Spleen (tissue), 11 donors: ENCODE measurements around the gene SSRP1. TPM values are rescaled to one million over a fixed set of nuclear protein-coding genes. Genes with fewer than 3 reads are reported as not detected.

Source experiments
- DNase-seq: peaks from one replicate; pipeline ENCODE4 v3.0.0-alpha.2; 2020
- H3K27ac ChIP-seq, 8 donors: fragments of 200-600 bp; sonication (generic) in 7 of 8; 1 replicate in 4 of 8; 2 replicates in 4 of 8; pipeline versions ENCODE4 v1.5.0 to v1.8.0; 2016 to 2021; ENCODE audit warnings: inconsistent platforms in 4 of 8, mild to moderate bottlenecking in 4 of 8, moderate library complexity in 1 of 8
- H3K27me3 ChIP-seq, 7 donors: fragments of 200-600 bp; sonication (generic) in 6 of 7; replicated peaks in 1 of 7; 1 replicate in 4 of 7; 2 replicates in 3 of 7; pipeline versions ENCODE4 v1.5.0 to v1.8.0; 2016 to 2021; ENCODE audit warnings: inconsistent platforms in 3 of 7, mild to moderate bottlenecking in 1 of 7
- H3K36me3 ChIP-seq, 6 donors: fragments of 200-600 bp; sonication (generic) in 5 of 6; 1 replicate in 4 of 6; 2 replicates in 2 of 6; pipeline versions ENCODE4 v1.5.0 to v1.8.0; 2016 to 2021; ENCODE audit warnings: inconsistent platforms in 2 of 6
- H3K4me1 ChIP-seq, 6 donors: fragments of 200-600 bp; sonication (generic) in 5 of 6; 1 replicate in 3 of 6; 2 replicates in 3 of 6; pipeline versions ENCODE4 v1.5.0 to v1.8.0; 2016 to 2021; ENCODE audit warnings: inconsistent platforms in 3 of 6
- H3K4me3 ChIP-seq, 8 donors: fragments of 200-600 bp; sonication (generic) in 7 of 8; 1 replicate in 4 of 8; 2 replicates in 4 of 8; pipeline versions ENCODE4 v1.5.0 to v1.8.0; 2016 to 2021; ENCODE audit warnings: inconsistent platforms in 4 of 8, mild to moderate bottlenecking in 4 of 8, moderate library complexity in 2 of 8
- H3K9me3 ChIP-seq, 8 donors: fragments of 200-600 bp; sonication (generic) in 7 of 8; 1 replicate in 4 of 8; 2 replicates in 4 of 8; pipeline versions ENCODE4 v1.5.0 to v1.8.0; 2016 to 2021; ENCODE audit warnings: inconsistent platforms in 4 of 8
- POLR2A ChIP-seq, 3 donors: fragments of 450-650 bp; IDR thresholded peaks; one replicate each; pipeline ENCODE4 v1.5.1; 2017; ENCODE audit warnings: antibody characterized with exemption in 3 of 3, mild to moderate bottlenecking in 1 of 3
- POLR2AphosphoS5 ChIP-seq, 3 donors: sonication (generic); formaldehyde crosslinking; IDR thresholded peaks; one replicate each; pipeline ENCODE4 v1.5.1; 2017; ENCODE audit warnings: antibody characterized with exemption in 3 of 3
- WGBS, 5 donors: extraction: QIAGEN DNeasy Blood & Tissue Kit in 3 of 5; methylation state at CpG; one replicate each; pipeline versions ENCODE4 v1.1.5 to v1.1.7; 2013 to 2018; 5-methylcytosine and 5-hydroxymethylcytosine counted together
- intact Hi-C: fragments of 100-400 bp; cut with DNase I; formaldehyde crosslinking; loops from one replicate; pipeline ENCODE4 v1.15.0; 2023; ENCODE audit warnings: low total_unique reads
- polyA plus RNA-seq, 3 donors: library from polyadenylated mRNA; stranded (reverse); fragments of 200-250 nt; gene quantifications; one replicate each; pipeline ENCODE4 v1.2.1, GENCODE V29; 2013
- total RNA-seq, 7 donors: library from RNA; depleted of rRNA in 3 of 7; stranded (reverse); fragments of >200 nt in 3 of 7; fragmentation: NEBNext Ultra II Directional in 4 of 7; extraction: Animal tissue kit (Norgen Biotek cat#: 25700) in 4 of 7; gene quantifications; one replicate each; pipeline versions ENCODE4 v1.1.0 to v1.2.1, GENCODE V29; 2016 to 2021
- TF ChIP-seq, protein P1 (sequence below), 11 experiments: fragments of 200-600 bp in 7 of 11; fragments of 450-650 bp in 4 of 11; sonication (generic) in 4 of 11; IDR thresholded peaks in 8 of 11; conservative IDR thresholded peaks in 3 of 11; 1 replicate in 7 of 11; 2 replicates in 4 of 11; pipeline versions ENCODE4 v1.4.0 to v1.8.0; 2016 to 2021; ENCODE audit warnings: antibody characterized with exemption in 11 of 11, inconsistent platforms in 4 of 11, mild to moderate bottlenecking in 1 of 11
- donor health status: healthy with polysubstance abuse.
- donor health status: DM: no; HTN: no; CAD: no; lungs with moderate emphysema.
- donor health status: DM: no; HTN: no; CAD: no.
- donor health status: Bipolar disorder and iron deficiency.
- donor health status: healthy.
- donor health status: DM: no; HTN: no; CAD: no.
- donor health status: DM: yes; HTN: yes; CAD: no.

Gene SSRP1
- total and polyA plus RNA-seq, 10 donors: 35.5 to 67.1 (median 51.5) TPM

DNA sequence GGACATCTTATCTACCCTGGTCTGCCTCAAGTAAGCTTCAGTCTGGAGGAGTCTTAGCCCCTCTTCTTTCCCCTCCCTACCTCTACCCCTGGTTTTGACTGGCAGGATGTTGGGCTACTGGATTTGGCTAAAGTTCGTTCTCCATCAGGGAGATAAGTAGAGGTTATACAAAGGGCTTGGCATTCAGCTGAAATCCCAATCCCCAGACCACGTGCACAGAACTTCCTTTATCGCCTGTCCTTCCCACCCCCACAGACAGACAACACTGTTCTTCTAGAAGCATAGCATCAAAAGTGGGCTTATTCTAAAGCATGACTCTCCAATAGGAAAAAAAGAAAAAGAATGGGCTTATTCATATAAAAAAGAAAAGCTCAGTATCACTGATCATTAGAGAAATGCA lies 37.5 kb upstream of the SSRP1 start:
- H3K4me1 ChIP-seq: peaks cover 0 to 11% (median 0%) of the 10 kb centered on the region in 6 donors
- H3K9me3 ChIP-seq: no peaks in the 10 kb centered on the region
- peaks cover 0 to 13% (median 0%) of the 10 kb centered on the region in 7 donors for H3K27me3 ChIP-seq
- no peaks in the 10 kb centered on the region for H3K36me3 ChIP-seq
- intact Hi-C loops: no loop called here
- WGBS, 5 donors: 55 to 71% (median 63%) methylated on average over 3 of the region's 3 CpGs
- H3K27ac ChIP-seq: no peak overlapping the region
- DNase-seq: no peak
- TF ChIP-seq, protein P1, sequence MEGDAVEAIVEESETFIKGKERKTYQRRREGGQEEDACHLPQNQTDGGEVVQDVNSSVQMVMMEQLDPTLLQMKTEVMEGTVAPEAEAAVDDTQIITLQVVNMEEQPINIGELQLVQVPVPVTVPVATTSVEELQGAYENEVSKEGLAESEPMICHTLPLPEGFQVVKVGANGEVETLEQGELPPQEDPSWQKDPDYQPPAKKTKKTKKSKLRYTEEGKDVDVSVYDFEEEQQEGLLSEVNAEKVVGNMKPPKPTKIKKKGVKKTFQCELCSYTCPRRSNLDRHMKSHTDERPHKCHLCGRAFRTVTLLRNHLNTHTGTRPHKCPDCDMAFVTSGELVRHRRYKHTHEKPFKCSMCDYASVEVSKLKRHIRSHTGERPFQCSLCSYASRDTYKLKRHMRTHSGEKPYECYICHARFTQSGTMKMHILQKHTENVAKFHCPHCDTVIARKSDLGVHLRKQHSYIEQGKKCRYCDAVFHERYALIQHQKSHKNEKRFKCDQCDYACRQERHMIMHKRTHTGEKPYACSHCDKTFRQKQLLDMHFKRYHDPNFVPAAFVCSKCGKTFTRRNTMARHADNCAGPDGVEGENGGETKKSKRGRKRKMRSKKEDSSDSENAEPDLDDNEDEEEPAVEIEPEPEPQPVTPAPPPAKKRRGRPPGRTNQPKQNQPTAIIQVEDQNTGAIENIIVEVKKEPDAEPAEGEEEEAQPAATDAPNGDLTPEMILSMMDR (IDR thresholded peaks at IDR 0.05 in 8 of 11, conservative IDR thresholded peaks at IDR 0.05 in 3 of 11): no peak
- TF ChIP-seq POLR2A (IDR thresholded peaks at IDR 0.05): no peak
- no peak for TF ChIP-seq POLR2AphosphoS5 (IDR thresholded peaks at IDR 0.05)
- no peak overlapping the region for H3K4me3 ChIP-seq

GRCh38 chr11:57370941-57371340 lies 35.2 kb upstream of the SSRP1 start:
- no peak overlapping the region for H3K27ac ChIP-seq
- no peaks in the 10 kb centered on the region for H3K9me3 ChIP-seq
- DNase-seq: no peak
- no peaks in the 10 kb centered on the region for H3K36me3 ChIP-seq
- no peak overlapping the region for H3K4me3 ChIP-seq
- intact Hi-C loops: no loop called here
- H3K27me3 ChIP-seq: no peaks in the 10 kb centered on the region
- H3K4me1 ChIP-seq: peaks cover 0 to 11% (median 0%) of the 10 kb centered on the region in 6 donors
- no peak for TF ChIP-seq POLR2A (IDR thresholded peaks at IDR 0.05)
- TF ChIP-seq, protein P1 (IDR thresholded peaks at IDR 0.05 in 8 of 11, conservative IDR thresholded peaks at IDR 0.05 in 3 of 11): no peak
- TF ChIP-seq POLR2AphosphoS5 (IDR thresholded peaks at IDR 0.05): no peak

DNA sequence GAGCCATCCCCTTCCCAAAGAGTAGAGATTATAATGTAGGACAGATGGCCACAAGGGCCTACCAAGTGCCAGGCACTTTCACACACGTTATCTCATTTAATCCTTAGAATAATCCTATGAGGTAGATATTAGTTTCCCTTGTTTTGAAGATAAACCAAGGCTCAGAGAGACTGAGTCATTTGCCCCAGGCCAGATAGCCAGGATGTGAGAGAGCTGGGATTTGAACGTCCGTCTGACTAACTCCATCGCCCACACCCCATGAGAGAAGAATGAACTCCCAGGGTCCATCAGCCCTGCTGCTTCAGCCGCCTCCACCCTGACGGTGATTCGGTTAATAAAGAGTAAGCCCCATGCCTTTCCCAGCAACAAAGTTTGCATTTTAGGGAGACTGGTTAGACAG lies 34.6 kb upstream of the SSRP1 start:
- intact Hi-C loops: no loop called here
- 87 to 95% (median 94%) methylated on average over 7 of the region's 7 CpGs for WGBS, 5 donors
- Histone ChIP-seq H3K4me1 (peaks cover 0 to 11% (median 0%) of the 10 kb centered on the region in 6 donors), H3K4me3 (no peak overlapping the region), H3K36me3 (no peaks in the 10 kb centered on the region), H3K27me3 (no peaks in the 10 kb centered on the region), H3K9me3 (no peaks in the 10 kb centered on the region), H3K27ac (no peak overlapping the region)
- no peak for DNase-seq
- no peak for TF ChIP-seq POLR2A (IDR thresholded peaks at IDR 0.05)
- TF ChIP-seq, protein P1 (IDR thresholded peaks at IDR 0.05 in 8 of 11, conservative IDR thresholded peaks at IDR 0.05 in 3 of 11): no peak
- no peak for TF ChIP-seq POLR2AphosphoS5 (IDR thresholded peaks at IDR 0.05)

DNA sequence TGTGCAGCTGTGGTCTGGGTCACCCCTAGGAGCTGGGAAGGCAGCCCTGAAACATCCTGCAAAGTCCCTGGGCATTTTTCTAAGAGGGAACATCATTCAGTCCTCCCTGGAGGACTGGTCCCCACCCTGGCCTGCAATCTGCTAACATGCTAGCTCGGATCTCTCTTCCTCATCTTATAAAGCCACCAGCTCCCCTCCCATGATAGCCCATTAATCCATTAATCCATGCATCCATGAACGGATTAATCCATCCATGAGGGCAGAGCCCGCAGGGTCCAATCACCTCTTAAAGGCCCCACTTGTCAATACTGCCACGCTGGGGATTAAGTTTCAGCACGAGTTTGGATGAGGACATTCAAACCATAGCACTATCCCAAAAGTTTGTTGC lies 33.1 kb upstream of the SSRP1 start:
- peaks cover 0 to 11% (median 0%) of the 10 kb centered on the region in 6 donors for H3K4me1 ChIP-seq
- no peaks in the 10 kb centered on the region for H3K9me3 ChIP-seq
- WGBS, 5 donors: 61 to 78% (median 69%) methylated on average over 5 of the region's 5 CpGs
- TF ChIP-seq, protein P1 (IDR thresholded peaks at IDR 0.05 in 8 of 11, conservative IDR thresholded peaks at IDR 0.05 in 3 of 11): no peak
- H3K27me3 ChIP-seq: no peaks in the 10 kb centered on the region
- no peak for DNase-seq
- no peaks in the 10 kb centered on the region for H3K36me3 ChIP-seq
- intact Hi-C loops: no loop called here
- H3K4me3 ChIP-seq: no peak overlapping the region
- H3K27ac ChIP-seq: no peak overlapping the region
